CD4-positive, alpha-beta T cell (primary cell): Measurements from ENCODE around the gene CRYBG1. TPM values are rescaled to one million over a fixed set of nuclear protein-coding genes. Genes with fewer than 3 reads are reported as not detected.

ENCODE experiments used
- ATAC-seq: fragments of 200-7000 bp; cut with Tn5 transposase; one replicate; pipeline ENCODE4 v1.10.0; 2022; ENCODE audit warnings: mild to moderate bottlenecking; ENCODE audit not compliant: poor library complexity
- CTCF ChIA-PET: fragments of 350-600 bp; sonication (Branson Sonifier 250); formaldehyde crosslinking; loops from one replicate; lab custom pipeline; 2021; ENCODE audit warnings: antibody characterized with exemption, inconsistent platforms; lab: Charles Lee
- POLR2A ChIA-PET: fragments of 350-600 bp; sonication (Branson Sonifier 250); formaldehyde crosslinking; loops from one replicate; lab custom pipeline; 2021; ENCODE audit warnings: antibody characterized with exemption, inconsistent platforms; lab: Charles Lee
- DNase-seq, 14 experiments: peaks; one replicate each; pipeline ENCODE4 v3.0.0-alpha.2; 2013 to 2020; ENCODE audit warnings: mixed read lengths in 2 of 14
- H3K27ac ChIP-seq, 2 donors: one replicate each; pipeline versions ENCODE4 v1.5.1 to v1.7.0; 2013; ENCODE audit warnings: low read length in 2 of 2, low read depth in 1 of 2, mild to moderate bottlenecking in 1 of 2
- H3K27me3 ChIP-seq, 2 experiments: 1 replicate in 1 of 2; 2 replicates in 1 of 2; pipeline versions ENCODE4 v1.6.1 to v1.7.0; 2013; ENCODE audit warnings: low read length in 2 of 2, control low read depth in 1 of 2, mild to moderate bottlenecking in 1 of 2, moderate library complexity in 1 of 2; ENCODE audit not compliant: insufficient read depth in 2 of 2, control insufficient read depth in 1 of 2
- H3K36me3 ChIP-seq: one replicate; pipeline ENCODE4 v1.6.1; 2013; ENCODE audit warnings: low read length, control low read depth; ENCODE audit not compliant: insufficient read depth
- H3K4me1 ChIP-seq: one replicate; pipeline ENCODE4 v1.6.1; 2013; ENCODE audit warnings: low read length, control low read depth; ENCODE audit not compliant: insufficient read depth
- H3K4me3 ChIP-seq: one replicate; pipeline ENCODE4 v1.5.1; 2013; ENCODE audit warnings: mild to moderate bottlenecking, low read length, moderate library complexity
- H3K9me3 ChIP-seq, 2 experiments: 1 replicate in 1 of 2; 2 replicates in 1 of 2; pipeline versions ENCODE4 v1.6.1 to v1.7.0; 2013; ENCODE audit warnings: low read length in 2 of 2, mild to moderate bottlenecking in 2 of 2, control low read depth in 1 of 2, moderate library complexity in 1 of 2; ENCODE audit not compliant: control insufficient read depth in 1 of 2, insufficient read depth in 1 of 2
- H3K27ac Mint-ChIP-seq: one replicate; pipeline ENCODE4 v1.8.0; 2020; ENCODE audit warnings: mixed read lengths
- H3K27me3 Mint-ChIP-seq: one replicate; pipeline ENCODE4 v1.8.0; 2021; ENCODE audit warnings: mixed read lengths
- H3K36me3 Mint-ChIP-seq: one replicate; pipeline ENCODE4 v1.8.0; 2021; ENCODE audit warnings: low read depth, mixed read lengths
- H3K4me1 Mint-ChIP-seq: one replicate; pipeline ENCODE4 v1.8.0; 2021; ENCODE audit warnings: low read depth, mixed read lengths
- H3K4me3 Mint-ChIP-seq: one replicate; pipeline ENCODE4 v1.8.0; 2020; ENCODE audit warnings: mild to moderate bottlenecking, mixed read lengths
- H3K9me3 Mint-ChIP-seq: one replicate; pipeline ENCODE4 v1.8.0; 2020; ENCODE audit warnings: mixed read lengths
- intact Hi-C, 2 experiments: fragments of 100-400 bp; cut with DNase I in 1 of 2; cut with micrococcal nuclease in 1 of 2; formaldehyde crosslinking; loops; one replicate each; pipeline versions ENCODE4 v1.15.1 to v1.9.0; 2023 to 2025; cut with DNase I, micrococcal nuclease
- total RNA-seq, 174 experiments: library from RNA in 2 of 174; stranded (reverse) in 2 of 174; gene quantifications; one replicate each; pipeline ENCODE4 v1.2.3 and lab custom pipeline; 2021 to 2026
- TF ChIP-seq, protein P1 (sequence below): fragments of 200-600 bp; IDR thresholded peaks from one replicate; pipeline ENCODE4 v1.8.0; 2022; ENCODE audit warnings: antibody characterized with exemption, mild to moderate bottlenecking

CRYBG1 gene
- total RNA-seq, 2 experiments from 2014 or later, result 58.5 to 59.4 TPM

- Histone ChIP-seq H3K36me3 (peaks cover 18% of the 10 kb centered on the region), H3K4me3 (no peak overlapping the region), H3K9me3 (no peaks in the 10 kb centered on the region), H3K4me1 (no peaks in the 10 kb centered on the region), H3K27ac (no peak overlapping the region), H3K27me3 (no peaks in the 10 kb centered on the region)
- H3K4me1 Mint-ChIP-seq, result no peaks in the 10 kb centered on the region
- H3K9me3 Mint-ChIP-seq, result no peaks in the 10 kb centered on the region
- ATAC-seq, result no peak
- CTCF ChIA-PET, result no interaction called here
- TF ChIP-seq, protein P1, sequence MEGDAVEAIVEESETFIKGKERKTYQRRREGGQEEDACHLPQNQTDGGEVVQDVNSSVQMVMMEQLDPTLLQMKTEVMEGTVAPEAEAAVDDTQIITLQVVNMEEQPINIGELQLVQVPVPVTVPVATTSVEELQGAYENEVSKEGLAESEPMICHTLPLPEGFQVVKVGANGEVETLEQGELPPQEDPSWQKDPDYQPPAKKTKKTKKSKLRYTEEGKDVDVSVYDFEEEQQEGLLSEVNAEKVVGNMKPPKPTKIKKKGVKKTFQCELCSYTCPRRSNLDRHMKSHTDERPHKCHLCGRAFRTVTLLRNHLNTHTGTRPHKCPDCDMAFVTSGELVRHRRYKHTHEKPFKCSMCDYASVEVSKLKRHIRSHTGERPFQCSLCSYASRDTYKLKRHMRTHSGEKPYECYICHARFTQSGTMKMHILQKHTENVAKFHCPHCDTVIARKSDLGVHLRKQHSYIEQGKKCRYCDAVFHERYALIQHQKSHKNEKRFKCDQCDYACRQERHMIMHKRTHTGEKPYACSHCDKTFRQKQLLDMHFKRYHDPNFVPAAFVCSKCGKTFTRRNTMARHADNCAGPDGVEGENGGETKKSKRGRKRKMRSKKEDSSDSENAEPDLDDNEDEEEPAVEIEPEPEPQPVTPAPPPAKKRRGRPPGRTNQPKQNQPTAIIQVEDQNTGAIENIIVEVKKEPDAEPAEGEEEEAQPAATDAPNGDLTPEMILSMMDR, result no peak
- H3K27ac Mint-ChIP-seq, result no peak overlapping the region
- peaks cover 62% of the 10 kb centered on the region for H3K36me3 Mint-ChIP-seq
- intact Hi-C loops, result no loop called here
- POLR2A ChIA-PET, result no interaction called here
- H3K4me3 Mint-ChIP-seq, result no peak overlapping the region
- DNase-seq, result no peak
- no peaks in the 10 kb centered on the region for H3K27me3 Mint-ChIP-seq
These were observed 257.8 kb downstream of the CRYBG1 start for GRCh38 chr6:106618324-106618723.

DNA sequence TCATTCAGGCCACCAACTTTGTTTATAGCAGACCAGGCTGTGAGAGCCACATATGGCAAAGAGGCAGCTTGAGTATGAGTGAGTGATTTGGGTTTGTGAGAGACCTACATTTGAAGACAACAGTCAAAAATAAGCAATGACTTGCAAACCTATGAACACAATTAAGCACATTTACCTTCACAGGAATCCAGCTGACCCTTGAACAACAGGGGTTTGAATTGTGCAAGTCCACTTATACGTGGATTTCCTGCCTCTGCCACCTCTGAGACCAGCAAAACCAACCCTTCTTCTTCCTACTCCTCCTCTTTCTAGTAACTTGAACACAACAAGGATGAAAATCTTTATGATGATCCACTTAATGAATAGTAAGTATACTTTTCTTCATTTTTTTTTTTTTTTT, 258.7 kb downstream of the CRYBG1 start:
- H3K9me3 Mint-ChIP-seq, result no peaks in the 10 kb centered on the region
- no peaks in the 10 kb centered on the region for H3K27me3 ChIP-seq
- ChIA-PET POLR2A (no interaction called here), CTCF (interaction anchor here (0.7 kb wide), 1 partner anchor 922 kb away, joined by 3 read pairs; no protein-coding TSS in a partner anchor)
- intact Hi-C loops, result no loop called here
- no peak for DNase-seq
- peaks cover 15% of the 10 kb centered on the region for H3K36me3 ChIP-seq
- no peaks in the 10 kb centered on the region for H3K9me3 ChIP-seq
- TF ChIP-seq, protein P1, result no peak
- no peak for ATAC-seq
- peaks cover 53% of the 10 kb centered on the region for H3K36me3 Mint-ChIP-seq
- H3K27me3 Mint-ChIP-seq, result no peaks in the 10 kb centered on the region
- H3K4me3 Mint-ChIP-seq, result no peak overlapping the region
- no peak overlapping the region for H3K27ac ChIP-seq
- no peaks in the 10 kb centered on the region for H3K4me1 Mint-ChIP-seq
- H3K27ac Mint-ChIP-seq, result no peak overlapping the region
- no peaks in the 10 kb centered on the region for H3K4me1 ChIP-seq
- H3K4me3 ChIP-seq, result no peak overlapping the region

DNA sequence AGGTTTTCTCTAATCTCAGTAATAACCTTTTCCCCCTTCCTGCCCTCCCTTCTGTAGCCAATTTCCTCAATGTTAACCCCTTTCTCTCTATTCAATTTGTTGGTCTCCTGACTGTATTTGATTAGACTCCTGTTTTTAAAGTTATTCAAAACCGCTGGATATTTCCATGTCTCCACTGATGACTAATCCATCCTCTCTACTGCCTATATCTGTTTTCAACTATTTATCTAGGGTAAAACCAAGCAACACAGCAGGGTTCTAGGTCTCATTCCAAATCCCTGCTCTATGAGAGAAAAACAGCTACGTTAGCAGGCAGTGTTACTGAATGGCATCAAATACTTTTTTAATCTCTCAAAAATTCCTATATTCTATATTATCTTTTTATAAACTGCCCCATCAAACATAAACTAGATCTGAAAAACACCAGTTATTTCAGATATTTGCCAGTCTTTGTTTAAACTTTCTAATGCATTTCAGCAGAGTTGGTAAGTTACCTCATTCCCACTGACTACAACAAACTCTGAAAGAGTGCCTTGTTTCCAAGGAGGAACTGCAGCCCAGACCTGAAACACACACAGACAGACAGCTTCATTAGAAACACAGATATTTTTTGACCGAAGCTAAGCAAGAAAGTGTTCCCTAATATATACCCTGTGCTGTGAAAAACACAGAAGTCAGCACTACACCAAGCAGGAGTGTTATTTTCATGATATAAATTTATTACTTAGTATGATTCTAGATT, 260.6 kb downstream of the CRYBG1 start:
- H3K27ac Mint-ChIP-seq, result no peak overlapping the region
- no peaks in the 10 kb centered on the region for H3K27me3 ChIP-seq
- DNase-seq (no peak), ATAC-seq (no peak)
- no peak overlapping the region for H3K4me3 ChIP-seq
- H3K36me3 Mint-ChIP-seq, result peaks cover 45% of the 10 kb centered on the region
- H3K36me3 ChIP-seq, result peaks cover 15% of the 10 kb centered on the region
- no peaks in the 10 kb centered on the region for H3K9me3 Mint-ChIP-seq
- no peaks in the 10 kb centered on the region for H3K4me1 ChIP-seq
- ChIA-PET POLR2A (no interaction called here), CTCF (interaction anchor here (1.4 to 2.1 kb wide), 2 partner anchors 13 to 55 kb away, joined by 3 to 7 read pairs; no protein-coding TSS in a partner anchor)
- TF ChIP-seq, protein P1, result no peak
- H3K27me3 Mint-ChIP-seq, result no peaks in the 10 kb centered on the region
- intact Hi-C loops, result loop anchor here (10.0 kb wide), 3 partner anchors 96 to 1674 kb away; partner anchors contain the start of genes AFG1L (in 1 of the 2) and PREP (in 1 of the 2)
- no peak overlapping the region for H3K4me3 Mint-ChIP-seq
- no peaks in the 10 kb centered on the region for H3K4me1 Mint-ChIP-seq
- no peak overlapping the region for H3K27ac ChIP-seq
- H3K9me3 ChIP-seq, result no peaks in the 10 kb centered on the region

Other genes with a start within 250 kb of the CRYBG1 start
- gene ATG5, start 35.0 kb upstream of the CRYBG1 start, total RNA-seq, result 10 to 100 TPM; 19.4 to 23.2 TPM